K562 (cell line): ENCODE data around the gene VEGFA. TPM values are rescaled to one million over a fixed set of nuclear protein-coding genes. Genes with fewer than 3 reads are reported as not detected.

ENCODE experiments used
- CBX8 ChIP-seq: fragments of 200-600 bp; sonication (generic); IDR thresholded peaks from 2 replicates; pipeline ENCODE4 v1.6.1; 2012; ENCODE audit warnings: borderline replicate concordance, mixed run types, low read depth, mild to moderate bottlenecking, moderate library complexity, mixed read lengths, low read length, control low read depth, inconsistent platforms; ENCODE audit not compliant: poor library complexity, severe bottlenecking; ENCODE audit errors: extremely low read depth
- GABPB1 ChIP-seq: sonication (generic); formaldehyde crosslinking; IDR thresholded peaks from 2 replicates; pipeline ENCODE4 v1.8.0; 2022; ENCODE audit warnings: mild to moderate bottlenecking, missing genetic modification reagents
- MCM3 ChIP-seq: fragments of 450-650 bp; IDR thresholded peaks from 2 replicates; pipeline ENCODE4 v1.6.1; 2016
- NR1H2 ChIP-seq: sonication (generic); formaldehyde crosslinking; IDR thresholded peaks from 2 replicates; pipeline ENCODE4 v1.4.0; 2020; ENCODE audit warnings: mild to moderate bottlenecking, missing genetic modification reagents
- NUFIP1 ChIP-seq: fragments of 450-650 bp; IDR thresholded peaks from 2 replicates; pipeline ENCODE4 v1.6.1; 2018; ENCODE audit not compliant: partially characterized antibody
- RAD51 ChIP-seq: fragments of 450-650 bp; IDR thresholded peaks from 2 replicates; pipeline ENCODE4 v1.7.1; 2016; ENCODE audit warnings: low read depth, mild to moderate bottlenecking, borderline replicate concordance
- RBM17 ChIP-seq: fragments of 200-400 bp; formaldehyde crosslinking; IDR thresholded peaks from 2 replicates; pipeline ENCODE4 v1.6.1; 2017; ENCODE audit warnings: low read depth, mild to moderate bottlenecking, low read length, borderline replicate concordance
- SAP30 ChIP-seq: fragments of 200-600 bp; sonication (generic); IDR thresholded peaks from 2 replicates; pipeline ENCODE4 v1.6.1; 2012; ENCODE audit warnings: borderline replicate concordance, low read depth, mild to moderate bottlenecking, moderate library complexity, low read length, control low read depth, inconsistent platforms; ENCODE audit not compliant: insufficient read depth, poor library complexity, severe bottlenecking
- TAF15 ChIP-seq: fragments of 200-400 bp; formaldehyde crosslinking; IDR thresholded peaks from 2 replicates; pipeline ENCODE4 v1.6.1; 2017; ENCODE audit warnings: mild to moderate bottlenecking, low read depth, low read length, moderate library complexity
- TAF7 ChIP-seq: fragments of 450-650 bp; IDR thresholded peaks from 2 replicates; pipeline ENCODE4 v1.6.1; 2016; ENCODE audit warnings: missing genetic modification characterization, missing compliant biosample characterization
- THRAP3 ChIP-seq: fragments of 450-650 bp; IDR thresholded peaks from 2 replicates; pipeline ENCODE4 v1.6.1; 2016; ENCODE audit warnings: mild to moderate bottlenecking, inconsistent platforms, borderline replicate concordance
- ZNF12 ChIP-seq: sonication (generic); formaldehyde crosslinking; IDR thresholded peaks from 2 replicates; pipeline ENCODE4 v1.4.0; 2020; ENCODE audit warnings: mild to moderate bottlenecking, missing genetic modification reagents
- ZNF23 ChIP-seq: fragments of 250-450 bp; sonication (Bioruptor Pico); IDR thresholded peaks from 2 replicates; pipeline ENCODE4 v1.4.0; 2020; ENCODE audit warnings: mild to moderate bottlenecking
- ZNF316 ChIP-seq: fragments of 450-650 bp; IDR thresholded peaks from 2 replicates; pipeline ENCODE4 v1.6.1; 2016
- polyA plus RNA-seq, 8 experiments: library from polyadenylated mRNA; depleted of rRNA in 4 of 8; stranded (reverse) in 5 of 8; unstranded in 3 of 8; fragments of >200 nt; fragmentation: Nextera tagmentation in 2 of 8; fragmentation: Illumina TruSeq in 1 of 8; extraction: Ambion mirVana in 2 of 8; extraction: Trizol in 1 of 8; gene quantifications; 2 replicates each; pipeline versions ENCODE4 v1.2.1 to v1.2.3, GENCODE V29; 2011 to 2014; ENCODE audit warnings: inconsistent platforms in 1 of 8, missing spikeins in 1 of 8
- total RNA-seq, 7 experiments: library from RNA; depleted of rRNA in 6 of 7; stranded (reverse); fragments of >200 nt in 6 of 7; fragmentation: Illumina TruSeq in 2 of 7; extraction: Trizol in 2 of 7; gene quantifications; 2 replicates each; pipeline versions ENCODE4 v1.2.1 to v1.2.3, GENCODE V29; 2011 to 2021; ENCODE audit warnings: low replicate concordance in 1 of 7
- TF ChIP-seq, protein P1 (sequence below), 2 experiments: fragments of 450-650 bp in 1 of 2; sonication (generic) in 1 of 2; formaldehyde crosslinking in 1 of 2; IDR thresholded peaks; 2 replicates each; pipeline versions ENCODE4 v1.7.1 to v1.9.0; 2016 to 2022; ENCODE audit warnings: inconsistent platforms in 1 of 2, mild to moderate bottlenecking in 1 of 2, missing genetic modification reagents in 1 of 2
- TF ChIP-seq, protein P2 (sequence below): fragments of 450-650 bp; IDR thresholded peaks from 2 replicates; pipeline ENCODE4 v1.6.1; 2016; ENCODE audit warnings: low read depth, mild to moderate bottlenecking, moderate library complexity

The VEGFA gene
- total and polyA plus RNA-seq, 9 of the 15 experiments (the other 6 are each of a cell fraction or from before 2014, with no cell fraction given): 14.0 to 271 (median 124) TPM

- TF ChIP-seq RBM17: no peak
- TF ChIP-seq THRAP3: no peak
- TF ChIP-seq CBX8: no peak
- no peak for TF ChIP-seq ZNF23
- TF ChIP-seq TAF15: no peak
- no peak for TF ChIP-seq MCM3
- no peak for TF ChIP-seq ZNF316
- no peak for TF ChIP-seq NR1H2 (CRISPR knock-in tag)
- peak; percentile 63; the same call in 1 of the 2 replicates for TF ChIP-seq GABPB1 (CRISPR knock-in tag)
- TF ChIP-seq, protein P1, sequence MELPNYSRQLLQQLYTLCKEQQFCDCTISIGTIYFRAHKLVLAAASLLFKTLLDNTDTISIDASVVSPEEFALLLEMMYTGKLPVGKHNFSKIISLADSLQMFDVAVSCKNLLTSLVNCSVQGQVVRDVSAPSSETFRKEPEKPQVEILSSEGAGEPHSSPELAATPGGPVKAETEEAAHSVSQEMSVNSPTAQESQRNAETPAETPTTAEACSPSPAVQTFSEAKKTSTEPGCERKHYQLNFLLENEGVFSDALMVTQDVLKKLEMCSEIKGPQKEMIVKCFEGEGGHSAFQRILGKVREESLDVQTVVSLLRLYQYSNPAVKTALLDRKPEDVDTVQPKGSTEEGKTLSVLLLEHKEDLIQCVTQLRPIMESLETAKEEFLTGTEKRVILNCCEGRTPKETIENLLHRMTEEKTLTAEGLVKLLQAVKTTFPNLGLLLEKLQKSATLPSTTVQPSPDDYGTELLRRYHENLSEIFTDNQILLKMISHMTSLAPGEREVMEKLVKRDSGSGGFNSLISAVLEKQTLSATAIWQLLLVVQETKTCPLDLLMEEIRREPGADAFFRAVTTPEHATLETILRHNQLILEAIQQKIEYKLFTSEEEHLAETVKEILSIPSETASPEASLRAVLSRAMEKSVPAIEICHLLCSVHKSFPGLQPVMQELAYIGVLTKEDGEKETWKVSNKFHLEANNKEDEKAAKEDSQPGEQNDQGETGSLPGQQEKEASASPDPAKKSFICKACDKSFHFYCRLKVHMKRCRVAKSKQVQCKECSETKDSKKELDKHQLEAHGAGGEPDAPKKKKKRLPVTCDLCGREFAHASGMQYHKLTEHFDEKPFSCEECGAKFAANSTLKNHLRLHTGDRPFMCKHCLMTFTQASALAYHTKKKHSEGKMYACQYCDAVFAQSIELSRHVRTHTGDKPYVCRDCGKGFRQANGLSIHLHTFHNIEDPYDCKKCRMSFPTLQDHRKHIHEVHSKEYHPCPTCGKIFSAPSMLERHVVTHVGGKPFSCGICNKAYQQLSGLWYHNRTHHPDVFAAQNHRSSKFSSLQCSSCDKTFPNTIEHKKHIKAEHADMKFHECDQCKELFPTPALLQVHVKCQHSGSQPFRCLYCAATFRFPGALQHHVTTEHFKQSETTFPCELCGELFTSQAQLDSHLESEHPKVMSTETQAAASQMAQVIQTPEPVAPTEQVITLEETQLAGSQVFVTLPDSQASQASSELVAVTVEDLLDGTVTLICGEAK (IDR thresholded peaks at IDR 0.05): 0 out of 2 replicates have a peak, but pooled peaks have one; percentile 17
- TF ChIP-seq, protein P1 (CRISPR knock-in tag; IDR thresholded peaks at IDR 0.05): no peak
- TF ChIP-seq ZNF12 (CRISPR knock-in tag): no peak
- peak; percentile 62; the same call in 1 of the 2 replicates for TF ChIP-seq RAD51
- no peak for TF ChIP-seq NUFIP1
- no peak for TF ChIP-seq SAP30
- 0 out of 2 replicates have a peak, but pooled peaks have one; percentile 7 for TF ChIP-seq TAF7 (tag)
- TF ChIP-seq, protein P2, sequence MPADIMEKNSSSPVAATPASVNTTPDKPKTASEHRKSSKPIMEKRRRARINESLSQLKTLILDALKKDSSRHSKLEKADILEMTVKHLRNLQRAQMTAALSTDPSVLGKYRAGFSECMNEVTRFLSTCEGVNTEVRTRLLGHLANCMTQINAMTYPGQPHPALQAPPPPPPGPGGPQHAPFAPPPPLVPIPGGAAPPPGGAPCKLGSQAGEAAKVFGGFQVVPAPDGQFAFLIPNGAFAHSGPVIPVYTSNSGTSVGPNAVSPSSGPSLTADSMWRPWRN: peak; percentile 99
Measured at GRCh38 chr6:43724914-43725642, 44.9 kb upstream of the VEGFA start (continued).
